Activated CD4-positive, CD25-positive, alpha-beta regulatory T cell treated with anti-CD3 and anti-CD28 coated beads, Interleukin-2, amount 50 U/mL, for 72 hours (primary cell): ENCODE data around the gene TANC2.
"Not testable (repeated sequence)": the region's sequence is repeated elsewhere in the genome, so short reads cannot be mapped to it uniquely, and the experiment has no call there.

Experiments
- DNase-seq: peaks from one replicate; pipeline ENCODE4 v3.0.0; 2021

Gene TANC2

GRCh38 chr17:62965174-62965685 lies 805 bp upstream of the TANC2 start:
- no peak for DNase-seq

GRCh38 chr17:62966426-62967204 lies 580 bp downstream of the TANC2 start:
- DNase-seq: peak; percentile 40

- no peak for DNase-seq
Measured at GRCh38 chr17:62967205-62967529, 1.1 kb downstream of the TANC2 start.

GRCh38 chr17:62968445-62968923 lies 2.4 kb downstream of the TANC2 start:
- no peak for DNase-seq

GRCh38 chr17:62970610-62971009 lies 4.6 kb downstream of the TANC2 start:
- no peak for DNase-seq

- DNase-seq: no peak
Measured at GRCh38 chr17:62971853-62972252, 5.8 kb downstream of the TANC2 start.

- DNase-seq: no peak
Measured at GRCh38 chr17:62974788-62975187, 8.8 kb downstream of the TANC2 start.

GRCh38 chr17:62975206-62975605 lies 9.2 kb downstream of the TANC2 start:
- no peak for DNase-seq

- not testable (repeated sequence) for DNase-seq
Measured at GRCh38 chr17:62976643-62977231, 10.7 kb downstream of the TANC2 start.

GRCh38 chr17:62980842-62981241 lies 14.8 kb downstream of the TANC2 start:
- no peak for DNase-seq

GRCh38 chr17:62981933-62982332 lies 15.9 kb downstream of the TANC2 start:
- DNase-seq: no peak

- DNase-seq: no peak
Measured at GRCh38 chr17:62984801-62985200, 18.8 kb downstream of the TANC2 start.

GRCh38 chr17:62986549-62986948 lies 20.5 kb downstream of the TANC2 start:
- DNase-seq: no peak

- DNase-seq: no peak
Measured at GRCh38 chr17:62987136-62987535, 21.1 kb downstream of the TANC2 start.

GRCh38 chr17:62989501-62989900 lies 23.5 kb downstream of the TANC2 start:
- no peak for DNase-seq

- no peak for DNase-seq
Measured at GRCh38 chr17:62994931-62995330, 28.9 kb downstream of the TANC2 start.

- DNase-seq: no peak
Measured at GRCh38 chr17:62995377-62995885, 29.4 kb downstream of the TANC2 start.

GRCh38 chr17:62996221-62996620 lies 30.2 kb downstream of the TANC2 start:
- no peak for DNase-seq

GRCh38 chr17:62998166-62998565 lies 32.1 kb downstream of the TANC2 start:
- no peak for DNase-seq

GRCh38 chr17:62998665-62999393 lies 32.8 kb downstream of the TANC2 start:
- DNase-seq: no peak

GRCh38 chr17:62999736-63000135 lies 33.7 kb downstream of the TANC2 start:
- DNase-seq: no peak

- DNase-seq: no peak
Measured at GRCh38 chr17:63001689-63002394, 35.8 kb downstream of the TANC2 start.

GRCh38 chr17:63002625-63003024 lies 36.6 kb downstream of the TANC2 start:
- DNase-seq: no peak
